A549 (cell line): Measurements from ENCODE around the gene IRF5. TPM values are rescaled to one million over a fixed set of nuclear protein-coding genes. Genes with fewer than 3 reads are reported as not detected.

Experiments
- ATAC-seq, 2 experiments: fragments of 200-7000 bp in 1 of 2; fragments of >200 bp in 1 of 2; cut with Nextera tagmentation in 1 of 2; cut with Tn5 transposase in 1 of 2; 3 replicates each; pipeline versions ENCODE4 v1.8.0 to v1.9.1; 2018 to 2020; ENCODE audit warnings: mild to moderate bottlenecking in 1 of 2, moderate library complexity in 1 of 2
- CTCF ChIA-PET: fragments of 300-600 bp; sonication (Branson Sonifier 250); formaldehyde crosslinking; extraction: SDS; loops from one replicate; lab custom pipeline; 2021; ENCODE audit warnings: antibody characterized with exemption, inconsistent platforms; lab: Yijun Ruan, JAX
- POLR2A ChIA-PET: fragments of 350-600 bp; formaldehyde crosslinking; extraction: SDS; loops from one replicate; lab custom pipeline; 2021; ENCODE audit warnings: antibody characterized with exemption, inconsistent platforms; lab: Yijun Ruan, JAX
- DNase-seq, 2 experiments: peaks; one replicate each; pipeline versions ENCODE4 v3.0.0 to v3.0.0-alpha.2; 2011 to 2016; ENCODE audit warnings: low read depth in 1 of 2, low spot score in 1 of 2
- FAIRE-seq: peaks from 2 replicates; lab custom pipeline; 2011; peaks lifted over from hg19 to GRCh38; lab: Jason Lieb, UNC
- H3K27ac ChIP-seq, 2 experiments: fragments of >200 bp; sonication (Bioruptor Twin); formaldehyde crosslinking; 3 replicates each; pipeline ENCODE4 v1.5.1; 2016 to 2017
- H3K4me1 ChIP-seq: fragments of >200 bp; sonication (Bioruptor Twin); formaldehyde crosslinking; 3 replicates; pipeline ENCODE4 v1.6.1; 2016
- H3K4me2 ChIP-seq: fragments of >200 bp; sonication (Bioruptor Twin); formaldehyde crosslinking; 3 replicates; pipeline ENCODE4 v1.6.1; 2016
- H3K4me3 ChIP-seq: fragments of >200 bp; sonication (Bioruptor Twin); formaldehyde crosslinking; 3 replicates; pipeline ENCODE4 v1.5.1; 2016
- H3K9me3 ChIP-seq: fragments of >200 bp; sonication (Bioruptor Twin); formaldehyde crosslinking; 3 replicates; pipeline ENCODE4 v1.6.1; 2016
- ATOH8 ChIP-seq: fragments of 250-450 bp; sonication (Bioruptor Pico); IDR thresholded peaks from 2 replicates; pipeline ENCODE4 v1.5.0; 2020; ENCODE audit warnings: low read depth, mild to moderate bottlenecking, moderate library complexity
- BCL3 ChIP-seq: fragments of >200 bp; sonication (Bioruptor Twin); formaldehyde crosslinking; IDR thresholded peaks from 3 replicates; pipeline ENCODE4 v1.6.1; 2016
- BHLHE40 ChIP-seq: IDR thresholded peaks from 2 replicates; pipeline ENCODE4 v1.6.1; 2012; ENCODE audit warnings: low read depth, low read length, inconsistent platforms
- CEBPB ChIP-seq, 2 experiments: fragments of >200 bp in 1 of 2; sonication (Bioruptor Twin) in 1 of 2; formaldehyde crosslinking in 1 of 2; IDR thresholded peaks; 2 replicates each; pipeline ENCODE4 v1.6.1; 2012 to 2016
- CHD4 ChIP-seq: fragments of 200-600 bp; sonication (generic); IDR thresholded peaks from 2 replicates; pipeline ENCODE4 v1.6.1; 2016; ENCODE audit warnings: antibody characterized with exemption, mild to moderate bottlenecking, borderline replicate concordance
- EHMT2 ChIP-seq: fragments of 200-600 bp; sonication (generic); IDR thresholded peaks from 2 replicates; pipeline ENCODE4 v1.6.1; 2016; ENCODE audit warnings: antibody characterized with exemption, low read depth, mild to moderate bottlenecking, moderate library complexity
- EP300 ChIP-seq, 2 experiments: fragments of >200 bp; sonication (Bioruptor Twin); formaldehyde crosslinking; IDR thresholded peaks; 2 replicates in 1 of 2; 3 replicates in 1 of 2; pipeline ENCODE4 v1.6.1; 2016 to 2017
- HDAC2 ChIP-seq: fragments of 200-600 bp; sonication (generic); IDR thresholded peaks from 2 replicates; pipeline ENCODE4 v1.6.1; 2016
- JUN ChIP-seq, 2 experiments: fragments of >200 bp; sonication (Bioruptor Twin); formaldehyde crosslinking; IDR thresholded peaks; 2 replicates in 1 of 2; 3 replicates in 1 of 2; pipeline ENCODE4 v1.6.1; 2016 to 2017
- MAFK ChIP-seq: fragments of 450-650 bp; IDR thresholded peaks from 2 replicates; pipeline ENCODE4 v1.6.1; 2014; ENCODE audit not compliant: partially characterized antibody
- NFE2L2 ChIP-seq: fragments of 150-350 bp; conservative IDR thresholded peaks from 2 replicates; pipeline ENCODE4 v1.6.1; 2014; ENCODE audit warnings: low read length
- RFX5 ChIP-seq: fragments of 450-650 bp; IDR thresholded peaks from 2 replicates; pipeline ENCODE4 v1.7.1; 2014; ENCODE audit warnings: antibody characterized with exemption, mild to moderate bottlenecking, moderate library complexity
- WGBS: methylation state at CpG from one replicate; pipeline ENCODE4 v1.1.6; 2017; ENCODE audit errors: missing lambda C conversion rate; 5-methylcytosine and 5-hydroxymethylcytosine counted together
- polyA plus RNA-seq, 4 experiments: library from polyadenylated mRNA; depleted of rRNA in 3 of 4; stranded (reverse); fragments of >200 nt; fragmentation: RNase III in 1 of 4; extraction: RNeasy Plus Mini Kit Qiagen cat#74134 plus additional on column Dnase treatment in 1 of 4; gene quantifications; 2 replicates in 3 of 4; 3 replicates in 1 of 4; pipeline ENCODE4 v1.2.3, GENCODE V29; 2011 to 2017
- TF ChIP-seq, protein P1 (sequence below): fragments of 200-600 bp; sonication (generic); IDR thresholded peaks from 2 replicates; pipeline ENCODE4 v1.6.1; 2016; ENCODE audit warnings: antibody characterized with exemption, mild to moderate bottlenecking, moderate library complexity
- TF ChIP-seq, protein P2 (sequence below): fragments of 150-350 bp; IDR thresholded peaks from 2 replicates; pipeline ENCODE4 v1.6.1; 2014; ENCODE audit warnings: low read depth, mild to moderate bottlenecking, low read length

Gene IRF5
- polyA plus RNA-seq, 2 of the 4 experiments (the other 2 are of a cell fraction): 5.5 to 8.7 TPM

DNA sequence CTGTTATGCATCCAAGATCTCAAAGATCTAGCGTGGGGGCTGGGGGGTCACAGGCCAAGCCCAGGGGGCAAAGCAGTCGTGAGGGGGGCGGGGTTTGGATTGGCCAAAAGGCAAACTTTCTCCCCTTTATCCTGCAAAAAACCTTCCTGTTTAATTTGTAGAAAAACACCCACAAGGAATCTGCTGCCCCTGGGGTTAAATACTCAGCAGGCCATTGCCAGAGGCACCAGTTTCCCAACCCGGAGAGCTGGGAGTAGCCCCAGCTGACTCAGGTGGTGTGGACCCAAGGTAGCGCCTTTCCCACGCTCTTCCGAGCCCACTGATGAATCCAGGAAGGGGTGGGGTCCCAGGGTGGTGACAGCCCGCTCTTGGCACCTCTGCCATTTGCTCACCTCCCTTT is 48.6 kb upstream of the IRF5 start:
- DNase-seq: no peak
- CTCF ChIA-PET: no interaction called here
- TF ChIP-seq, protein P1, sequence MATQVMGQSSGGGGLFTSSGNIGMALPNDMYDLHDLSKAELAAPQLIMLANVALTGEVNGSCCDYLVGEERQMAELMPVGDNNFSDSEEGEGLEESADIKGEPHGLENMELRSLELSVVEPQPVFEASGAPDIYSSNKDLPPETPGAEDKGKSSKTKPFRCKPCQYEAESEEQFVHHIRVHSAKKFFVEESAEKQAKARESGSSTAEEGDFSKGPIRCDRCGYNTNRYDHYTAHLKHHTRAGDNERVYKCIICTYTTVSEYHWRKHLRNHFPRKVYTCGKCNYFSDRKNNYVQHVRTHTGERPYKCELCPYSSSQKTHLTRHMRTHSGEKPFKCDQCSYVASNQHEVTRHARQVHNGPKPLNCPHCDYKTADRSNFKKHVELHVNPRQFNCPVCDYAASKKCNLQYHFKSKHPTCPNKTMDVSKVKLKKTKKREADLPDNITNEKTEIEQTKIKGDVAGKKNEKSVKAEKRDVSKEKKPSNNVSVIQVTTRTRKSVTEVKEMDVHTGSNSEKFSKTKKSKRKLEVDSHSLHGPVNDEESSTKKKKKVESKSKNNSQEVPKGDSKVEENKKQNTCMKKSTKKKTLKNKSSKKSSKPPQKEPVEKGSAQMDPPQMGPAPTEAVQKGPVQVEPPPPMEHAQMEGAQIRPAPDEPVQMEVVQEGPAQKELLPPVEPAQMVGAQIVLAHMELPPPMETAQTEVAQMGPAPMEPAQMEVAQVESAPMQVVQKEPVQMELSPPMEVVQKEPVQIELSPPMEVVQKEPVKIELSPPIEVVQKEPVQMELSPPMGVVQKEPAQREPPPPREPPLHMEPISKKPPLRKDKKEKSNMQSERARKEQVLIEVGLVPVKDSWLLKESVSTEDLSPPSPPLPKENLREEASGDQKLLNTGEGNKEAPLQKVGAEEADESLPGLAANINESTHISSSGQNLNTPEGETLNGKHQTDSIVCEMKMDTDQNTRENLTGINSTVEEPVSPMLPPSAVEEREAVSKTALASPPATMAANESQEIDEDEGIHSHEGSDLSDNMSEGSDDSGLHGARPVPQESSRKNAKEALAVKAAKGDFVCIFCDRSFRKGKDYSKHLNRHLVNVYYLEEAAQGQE: no peak
- TF ChIP-seq EHMT2 (no peak), CEBPB (IDR thresholded peaks at IDR 0.05) (no peak), HDAC2 (no peak), CHD4 (no peak), EP300 (IDR thresholded peaks at IDR 0.05) (no peak), BHLHE40 (no peak), RFX5 (no peak), BCL3 (no peak)
- TF ChIP-seq, protein P2, sequence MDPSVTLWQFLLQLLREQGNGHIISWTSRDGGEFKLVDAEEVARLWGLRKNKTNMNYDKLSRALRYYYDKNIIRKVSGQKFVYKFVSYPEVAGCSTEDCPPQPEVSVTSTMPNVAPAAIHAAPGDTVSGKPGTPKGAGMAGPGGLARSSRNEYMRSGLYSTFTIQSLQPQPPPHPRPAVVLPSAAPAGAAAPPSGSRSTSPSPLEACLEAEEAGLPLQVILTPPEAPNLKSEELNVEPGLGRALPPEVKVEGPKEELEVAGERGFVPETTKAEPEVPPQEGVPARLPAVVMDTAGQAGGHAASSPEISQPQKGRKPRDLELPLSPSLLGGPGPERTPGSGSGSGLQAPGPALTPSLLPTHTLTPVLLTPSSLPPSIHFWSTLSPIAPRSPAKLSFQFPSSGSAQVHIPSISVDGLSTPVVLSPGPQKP: no peak
- TF ChIP-seq, all 56 proteins: peak for 0
- Histone ChIP-seq H3K27ac (no peak overlapping the region), H3K4me3 (no peak overlapping the region), H3K9me3 (no peaks in the 10 kb centered on the region), H3K4me2 (no peak overlapping the region), H3K4me1 (no peaks in the 10 kb centered on the region; the same call in 2 of the 3 replicates)
- 53% methylated on average over 6 of the region's 8 CpGs for WGBS
- ATAC-seq (no peak), FAIRE-seq (no peak)
- POLR2A ChIA-PET: no interaction called here

GRCh38 chr7:128890306-128891109 is 47.2 kb upstream of the IRF5 start:
- Histone ChIP-seq H3K27ac (peak overlapping the region; percentile 29 to 83; a peak in 5 of 6 replicates), H3K4me2 (peak overlapping the region; percentile 80), H3K9me3 (no peaks in the 10 kb centered on the region), H3K4me1 (no peaks in the 10 kb centered on the region; the same call in 2 of the 3 replicates), H3K4me3 (peak overlapping the region; percentile 50)
- peak; percentile 44 to 47 for DNase-seq
- ATAC-seq: peak; percentile 43 to 82; a peak in 5 of 6 replicates
- CTCF ChIA-PET: interaction anchor here (0.9 kb wide), 1 partner anchor 18 kb away, joined by 3 read pairs; no protein-coding TSS in a partner anchor
- WGBS: 61% methylated on average over 10 of the region's 67 CpGs
- POLR2A ChIA-PET: no interaction called here
- FAIRE-seq: no peak
- no peak for TF ChIP-seq BHLHE40
- TF ChIP-seq JUN (IDR thresholded peaks at IDR 0.05): 0 out of 5 replicates have a peak, but pooled peaks of 1 of the 2 experiments have one; percentile 20
- TF ChIP-seq, all 56 proteins: peak for 1

DNA sequence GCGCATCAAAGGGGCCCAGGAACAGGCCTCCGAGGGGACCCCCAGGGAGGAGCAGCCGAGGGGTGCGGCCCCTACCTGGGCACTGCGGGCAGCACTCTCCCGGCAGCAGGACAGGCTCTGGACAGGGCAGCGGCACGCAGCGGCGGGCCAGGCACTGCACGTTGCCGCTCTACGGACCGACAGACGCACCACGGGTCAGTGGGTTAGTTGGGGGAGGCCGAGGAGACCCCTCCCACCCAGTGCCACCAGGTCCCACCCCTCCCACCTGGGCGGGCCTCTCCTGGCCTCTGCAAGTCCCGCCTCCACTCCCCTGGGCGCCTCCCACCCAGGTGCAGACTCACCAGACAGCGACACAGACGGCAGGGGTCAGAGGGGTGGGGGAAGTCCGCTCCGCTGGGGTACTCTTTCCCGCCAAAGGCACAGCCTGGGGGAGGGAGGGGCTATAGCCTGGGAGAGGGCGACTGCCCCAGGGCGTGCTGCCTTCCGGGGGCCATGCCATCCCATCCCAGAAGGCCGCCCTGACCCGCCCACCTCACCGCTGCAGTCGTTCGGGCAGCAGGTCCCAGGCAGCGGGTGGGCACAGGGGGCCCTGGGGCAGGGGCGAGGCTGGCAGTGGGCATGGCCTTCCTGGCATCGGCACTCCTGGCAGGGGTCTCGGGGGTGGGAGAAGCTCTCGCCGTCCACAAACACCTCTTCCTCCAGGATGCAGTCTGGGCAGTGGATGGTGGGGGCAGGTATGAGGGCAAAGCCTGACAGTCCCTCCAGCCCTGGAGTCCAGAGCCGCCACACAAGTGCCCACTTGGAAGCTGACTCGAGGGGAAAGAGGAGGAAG is 46.4 kb upstream of the IRF5 start:
- CTCF ChIA-PET: interaction anchor here (1.0 kb wide), 1 partner anchor 8 kb away, joined by 3 read pairs; no protein-coding TSS in a partner anchor
- ATAC-seq: peak; percentile 33 to 56; a peak in 5 of 6 replicates
- H3K4me2 ChIP-seq: peak overlapping the region; percentile 80

More for the DNA sequence above, 46.4 kb upstream of the IRF5 start:
- Histone ChIP-seq H3K9me3 (no peaks in the 10 kb centered on the region), H3K4me1 (no peaks in the 10 kb centered on the region; the same call in 2 of the 3 replicates), H3K4me3 (peak overlapping the region; percentile 50), H3K27ac (peak overlapping the region; percentile 29 to 83; a peak in 5 of 6 replicates)
- TF ChIP-seq RFX5: no peak
- TF ChIP-seq NFE2L2: no peak
- TF ChIP-seq MAFK: no peak
- no peak for TF ChIP-seq ATOH8
- FAIRE-seq: no peak
- POLR2A ChIA-PET: no interaction called here
- 45% methylated on average over 7 of the region's 41 CpGs for WGBS
- DNase-seq: no peak
